Stimulated activated CD4-positive, alpha-beta T cell treated with anti-CD3 and anti-CD28 coated beads, TNF-alpha, amount 100 ng/mL, for 1 hour (primary cell): ENCODE measurements around the gene PHC2.

Experiments used
- DNase-seq, 3 donors: peaks; one replicate each; pipeline ENCODE4 v3.0.0-alpha.2; 2020; ENCODE audit warnings: low read depth in 3 of 3, low spot score in 1 of 3

PHC2 gene

GRCh38 chr1:33455539-33456501 lies 24.9 kb upstream of the PHC2 start:
- no peak for DNase-seq

GRCh38 chr1:33454646-33455282 lies 23.9 kb upstream of the PHC2 start:
- DNase-seq, result no peak

DNA sequence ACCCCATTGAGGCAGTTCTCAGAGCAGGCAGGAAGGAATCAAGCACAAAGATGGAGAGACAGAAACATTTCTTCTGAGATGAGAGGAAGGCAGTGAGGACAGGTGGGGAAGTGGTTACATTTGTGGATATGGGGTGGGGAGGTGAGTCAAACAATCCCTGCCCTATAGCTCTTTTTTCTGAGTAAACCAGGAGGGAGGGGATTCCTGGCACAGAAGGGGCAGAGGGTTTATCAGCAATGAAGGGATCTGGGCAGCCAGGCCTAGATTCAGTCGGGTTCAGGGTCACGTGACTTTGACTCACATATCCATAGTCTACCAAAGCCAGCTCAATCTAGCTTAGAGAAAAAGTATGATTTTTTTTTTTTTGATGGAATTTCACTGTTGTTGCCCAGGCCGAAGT lies 15.7 kb upstream of the PHC2 start:
- DNase-seq, result no peak

DNA sequence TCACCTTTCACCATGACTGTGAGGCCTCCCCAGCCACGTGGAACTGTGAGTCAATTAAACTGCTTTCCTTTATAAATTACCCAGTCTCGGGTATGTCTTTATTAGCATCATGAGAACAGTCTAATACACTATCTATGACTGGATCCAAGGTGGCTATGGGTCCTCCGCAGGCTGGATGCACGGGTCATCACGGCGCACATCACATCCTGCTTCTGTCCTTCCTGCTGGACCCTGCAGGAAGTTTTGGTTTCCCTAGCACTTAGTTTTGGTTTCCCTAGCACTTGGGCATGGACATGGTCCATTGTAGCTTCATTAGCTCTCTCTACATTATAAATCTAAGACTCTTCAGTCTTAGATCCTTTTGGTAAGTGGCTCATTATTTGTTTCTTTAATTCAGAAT lies 14.2 kb upstream of the PHC2 start:
- no peak for DNase-seq

GRCh38 chr1:33443705-33444180 lies 12.8 kb upstream of the PHC2 start:
- DNase-seq, result no peak

DNA sequence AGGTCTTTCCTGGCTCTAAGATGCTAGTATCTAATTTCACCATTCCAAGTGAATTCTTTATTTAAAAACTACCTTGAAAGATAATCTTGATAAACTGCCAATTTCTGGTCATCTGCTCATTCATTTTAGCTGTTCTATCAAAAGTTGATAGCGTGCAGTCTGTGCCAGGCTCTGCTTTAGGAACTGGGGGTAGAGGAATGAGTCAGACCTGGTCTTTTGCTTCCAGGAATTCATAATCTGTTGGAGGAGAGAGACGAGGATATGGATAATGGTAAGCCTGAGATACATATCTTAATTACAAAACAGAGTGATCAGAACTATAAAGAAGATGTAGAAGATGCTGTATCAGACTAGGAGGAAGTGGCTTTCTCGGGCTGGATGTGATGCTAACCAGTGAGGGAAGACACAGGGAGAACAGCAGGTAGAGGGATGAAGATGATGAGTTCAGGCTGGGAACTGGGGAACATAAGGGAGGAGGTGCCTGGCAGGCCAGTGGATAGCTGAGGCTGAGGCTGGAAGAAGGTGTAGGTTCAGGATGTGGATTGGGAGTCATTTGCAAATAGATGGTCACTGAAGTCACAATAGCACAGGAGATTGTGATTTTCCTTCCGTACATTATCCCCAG lies 12.3 kb upstream of the PHC2 start:
- no peak for DNase-seq

DNA sequence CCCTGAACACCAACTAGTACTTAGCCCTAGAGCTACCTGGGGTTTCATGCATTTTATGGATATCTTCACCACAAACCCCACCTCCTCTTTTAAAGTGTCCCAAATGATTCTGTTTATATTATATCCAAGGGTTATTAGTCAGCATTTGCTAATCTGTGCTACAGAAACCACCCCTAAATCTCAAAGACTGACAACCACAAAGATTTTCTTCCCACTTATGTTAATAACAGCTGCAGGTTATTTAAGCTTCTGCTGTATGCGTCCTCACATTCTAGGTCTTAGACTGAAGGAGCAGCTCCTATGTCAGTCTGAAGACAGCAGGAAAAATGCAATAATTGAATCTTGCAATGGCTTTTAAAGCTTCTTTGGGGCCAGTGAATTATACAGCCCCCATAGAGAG lies 11.2 kb upstream of the PHC2 start:
- no peak for DNase-seq

GRCh38 chr1:33441088-33441745 lies 10.3 kb upstream of the PHC2 start:
- DNase-seq, result no peak

DNA sequence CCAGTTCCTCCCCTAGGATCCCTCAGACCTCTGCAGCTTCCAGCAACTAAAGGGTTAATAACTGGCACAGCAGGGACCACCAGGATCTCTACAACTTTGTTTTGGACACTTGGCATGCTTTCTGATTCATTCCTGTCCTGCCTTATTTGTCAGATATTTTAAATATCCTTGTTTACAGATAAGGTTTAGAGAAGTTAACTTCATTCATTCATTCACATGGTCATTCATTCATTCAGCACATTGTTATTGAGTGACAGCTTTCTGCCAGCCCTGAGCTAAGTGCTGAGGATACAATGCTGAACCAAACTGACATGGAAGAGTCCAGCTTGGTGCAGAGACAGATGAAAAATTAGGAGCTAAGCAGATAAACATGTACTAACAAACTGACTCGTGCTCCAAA lies 8.8 kb upstream of the PHC2 start:
- no peak for DNase-seq

DNA sequence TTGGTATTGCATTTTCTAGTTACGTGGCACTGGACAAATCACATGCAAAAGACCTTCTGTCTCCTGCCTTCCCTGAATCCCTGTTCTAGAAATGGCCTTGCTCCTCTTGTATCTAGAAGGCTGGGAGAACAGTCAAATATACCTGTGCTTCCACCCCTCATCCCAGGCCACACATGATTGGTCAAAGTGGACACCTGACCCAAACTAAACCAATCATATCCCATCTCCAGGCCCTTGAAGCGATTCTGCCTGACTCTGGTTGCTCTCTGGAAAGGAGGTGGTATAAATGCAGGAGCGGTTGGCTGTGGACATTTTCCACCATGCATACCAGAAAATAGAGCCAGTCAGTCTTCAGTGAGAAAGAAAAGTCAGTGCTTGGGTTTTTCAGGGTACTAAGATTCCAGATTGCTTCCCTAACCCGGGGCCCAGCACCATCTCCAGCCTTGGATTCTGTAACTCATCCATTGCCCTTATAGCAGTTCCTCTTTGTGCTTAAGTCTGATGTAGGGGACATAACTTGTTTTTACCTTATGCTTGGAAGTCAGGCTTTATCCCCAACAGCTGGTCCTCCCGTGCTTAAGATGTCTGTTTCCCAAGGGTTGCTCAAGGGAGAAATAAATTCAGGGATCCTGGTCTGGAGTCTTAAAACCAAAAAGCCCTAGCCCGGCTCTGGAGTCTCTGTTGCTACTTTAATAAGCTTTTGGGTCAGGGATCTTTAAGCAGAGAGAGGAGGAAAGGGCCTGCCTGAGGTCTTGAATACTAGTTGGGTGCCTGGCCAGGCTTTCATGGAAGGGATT lies 7.7 kb upstream of the PHC2 start:
- DNase-seq, result no peak

GRCh38 chr1:33436557-33437285 lies 5.8 kb upstream of the PHC2 start:
- DNase-seq, result no peak

DNA sequence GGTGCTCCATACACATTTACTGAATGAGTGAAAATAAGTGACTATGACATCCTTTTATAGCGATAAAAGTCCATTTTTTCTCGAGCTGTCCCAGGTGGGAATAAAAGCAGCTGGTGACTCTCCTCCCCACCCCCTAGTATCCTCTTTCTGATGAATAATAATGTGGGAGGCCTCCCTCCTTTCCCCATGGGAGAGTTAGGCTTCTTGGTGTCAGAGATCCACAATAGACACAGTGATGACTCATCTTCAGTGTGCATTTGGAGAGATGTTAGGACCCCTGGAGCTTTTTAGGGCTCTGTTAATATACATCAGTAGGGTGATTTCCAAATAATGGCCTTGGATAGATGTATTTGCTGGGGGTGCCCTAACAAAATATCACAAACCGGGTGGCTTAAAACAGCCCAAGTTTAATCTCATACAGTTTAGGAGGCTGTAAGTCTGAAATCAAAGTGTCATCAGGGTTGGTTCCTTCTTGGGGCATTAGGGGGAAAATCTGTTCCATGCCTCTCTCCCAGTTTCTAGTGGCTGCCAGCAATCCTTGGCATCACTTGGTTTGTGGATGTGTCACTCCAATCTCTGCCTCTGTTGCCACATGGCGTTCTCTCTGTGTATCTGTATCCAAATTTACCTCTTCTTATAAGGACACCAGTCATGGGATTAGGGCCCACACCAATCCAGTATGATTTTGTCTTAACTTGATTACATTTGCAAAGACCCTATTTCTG lies 4.4 kb upstream of the PHC2 start:
- DNase-seq, result no peak

GRCh38 chr1:33434363-33434750 lies 3.5 kb upstream of the PHC2 start:
- DNase-seq, result no peak

- no peak for DNase-seq
Measured at GRCh38 chr1:33433509-33434362, 2.8 kb upstream of the PHC2 start.

GRCh38 chr1:33429856-33430691 lies 821 bp downstream of the PHC2 start:
- peak in 1 of 3 donors; percentile 3 for DNase-seq

DNA sequence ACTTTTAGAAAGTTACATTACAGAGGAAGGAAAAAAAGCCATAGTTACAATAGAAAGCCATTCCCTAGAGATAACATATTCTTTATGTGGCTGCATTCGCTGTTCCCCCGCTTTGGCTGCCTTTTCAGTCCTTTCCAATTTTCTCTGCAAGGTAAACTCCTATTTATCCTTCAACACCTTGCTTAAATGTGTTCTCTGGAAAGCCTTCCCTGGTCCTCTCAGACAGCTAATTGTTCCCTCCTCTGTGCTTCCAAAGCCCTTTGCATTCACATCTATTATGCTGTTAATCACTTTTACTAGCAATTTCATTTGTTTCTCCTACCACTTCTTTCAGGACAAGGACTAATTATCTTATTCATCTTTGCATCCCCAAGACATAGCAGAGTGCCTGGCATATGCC lies 1.6 kb downstream of the PHC2 start:
- DNase-seq, result no peak

DNA sequence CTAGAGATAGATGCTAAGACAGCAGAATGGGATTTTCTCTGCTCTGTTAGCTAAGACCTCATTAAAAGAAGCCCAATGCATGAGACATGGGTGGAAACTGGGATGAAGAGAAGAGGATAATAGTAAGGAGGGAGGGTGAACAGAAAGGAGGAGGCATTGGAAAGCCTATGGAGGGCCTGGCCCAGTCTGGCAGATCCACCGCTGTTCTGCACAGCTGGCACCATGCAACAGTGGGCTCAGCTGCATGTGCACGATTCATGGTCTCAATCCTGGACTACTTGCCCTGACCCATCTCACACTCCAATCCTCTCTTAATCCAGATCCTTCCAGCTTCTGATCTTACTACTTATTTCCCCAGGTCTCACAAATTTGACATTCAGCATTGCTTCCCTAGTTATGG lies 2.2 kb downstream of the PHC2 start:
- no peak for DNase-seq

- no peak for DNase-seq
Measured at GRCh38 chr1:33426916-33427315, 4.0 kb downstream of the PHC2 start.
